AG20443 (cell line): Measurements from ENCODE around the gene ANLN.
"Not testable (repeated sequence)": the region's sequence is repeated elsewhere in the genome, so short reads cannot be mapped to it uniquely, and the experiment has no call there.

Source experiments
- DNase-seq: peaks from one replicate; pipeline ENCODE4 v3.0.0; 2012; ENCODE audit warnings: low spot score, mixed read lengths

The ANLN gene

DNA sequence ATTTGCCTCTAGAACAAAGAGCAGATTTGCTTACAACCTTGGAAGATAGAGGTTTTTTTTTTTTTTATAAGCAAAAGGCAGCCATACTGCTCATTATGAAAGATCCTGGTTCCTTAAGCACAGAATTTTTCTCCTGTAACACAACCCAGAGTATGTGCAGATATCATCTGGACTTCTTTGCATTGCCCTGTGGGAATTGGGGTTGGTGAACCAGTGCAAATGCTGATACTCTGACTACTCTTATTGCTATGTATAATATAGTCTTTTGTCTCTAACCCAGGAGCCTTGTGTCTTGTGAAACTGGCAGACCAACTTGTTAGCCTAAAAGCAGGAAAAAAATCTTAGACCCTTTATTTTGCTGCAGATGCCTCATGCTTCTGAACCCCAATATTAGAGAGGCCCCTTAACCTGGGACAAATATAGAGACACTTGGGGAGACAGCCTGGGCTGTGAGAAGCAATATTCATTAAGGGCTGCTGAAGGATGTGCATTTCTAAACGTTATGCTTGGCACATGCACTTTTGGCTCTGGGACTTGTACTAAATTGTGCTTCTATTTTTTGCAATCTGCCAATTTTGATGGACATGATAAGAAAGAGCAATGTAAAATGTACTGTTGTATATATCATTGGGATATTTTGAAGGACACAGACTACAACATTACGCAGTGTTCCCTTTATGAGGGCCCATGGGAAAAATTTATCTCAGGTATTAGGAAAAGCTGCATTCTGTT, 78.9 kb downstream of the ANLN start:
- DNase-seq = no peak

GRCh38 chr7:36469236-36469635, 79.6 kb downstream of the ANLN start:
- DNase-seq = no peak

- DNase-seq = no peak
Observed at GRCh38 chr7:36472141-36472729, 82.6 kb downstream of the ANLN start.

DNA sequence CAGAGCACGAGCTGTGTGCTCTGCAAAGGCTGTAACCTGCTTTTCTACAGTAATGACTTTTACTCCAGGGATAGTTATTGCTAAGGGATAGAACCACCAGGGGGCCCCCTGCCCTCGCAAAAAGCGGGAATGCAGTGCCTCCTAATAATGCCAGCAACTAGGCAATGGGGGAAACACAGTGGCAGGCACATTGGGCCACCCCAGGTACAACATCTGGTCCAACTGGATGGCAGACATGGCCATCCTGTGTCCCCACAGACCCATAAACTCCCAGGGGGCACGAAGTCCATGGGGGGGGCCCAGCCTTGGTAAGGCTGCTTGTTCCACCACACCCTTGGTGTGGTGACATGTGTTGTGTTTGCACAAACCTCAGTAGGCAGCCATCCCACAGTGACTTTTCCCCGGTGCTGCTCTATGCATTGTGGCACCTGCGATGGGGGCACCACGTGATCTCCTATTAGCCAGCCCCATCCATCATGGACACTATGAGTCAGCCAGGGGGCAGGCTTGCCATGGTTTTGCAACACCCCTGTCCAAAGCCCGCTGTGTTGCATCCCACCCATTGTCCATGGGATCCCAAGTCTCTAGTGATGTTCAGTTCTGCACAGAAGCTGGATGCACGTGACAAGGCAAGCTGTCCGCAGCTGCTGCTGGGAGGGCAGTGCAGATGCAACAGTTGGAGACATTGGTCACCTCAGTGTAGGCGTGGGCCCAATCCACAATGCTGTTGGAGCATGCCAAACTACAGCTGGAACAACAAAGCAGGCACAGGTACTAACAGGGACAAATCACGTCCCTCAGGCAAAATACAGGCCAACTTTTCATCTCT, 84.0 kb downstream of the ANLN start:
- DNase-seq = peak; percentile 33

- DNase-seq = no peak
Observed at GRCh38 chr7:36474283-36475010, 84.8 kb downstream of the ANLN start.

DNA sequence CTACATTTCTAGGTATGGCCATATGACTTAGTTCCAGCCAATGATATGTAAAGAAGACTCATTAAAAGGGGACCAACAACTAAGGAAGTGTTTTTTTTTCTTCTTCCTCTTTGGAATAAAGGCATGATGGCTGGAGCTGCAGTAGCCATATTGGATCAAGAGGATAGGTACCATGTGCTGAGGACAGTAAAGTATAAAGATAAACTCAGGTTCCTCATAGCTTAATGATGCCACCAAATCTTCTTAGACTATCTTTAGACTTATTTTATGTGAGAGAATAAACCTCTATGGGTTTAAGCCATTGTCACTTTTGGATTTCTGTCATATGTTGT, 85.3 kb downstream of the ANLN start:
- no peak for DNase-seq

GRCh38 chr7:36475381-36475780, 85.7 kb downstream of the ANLN start:
- DNase-seq = no peak

DNA sequence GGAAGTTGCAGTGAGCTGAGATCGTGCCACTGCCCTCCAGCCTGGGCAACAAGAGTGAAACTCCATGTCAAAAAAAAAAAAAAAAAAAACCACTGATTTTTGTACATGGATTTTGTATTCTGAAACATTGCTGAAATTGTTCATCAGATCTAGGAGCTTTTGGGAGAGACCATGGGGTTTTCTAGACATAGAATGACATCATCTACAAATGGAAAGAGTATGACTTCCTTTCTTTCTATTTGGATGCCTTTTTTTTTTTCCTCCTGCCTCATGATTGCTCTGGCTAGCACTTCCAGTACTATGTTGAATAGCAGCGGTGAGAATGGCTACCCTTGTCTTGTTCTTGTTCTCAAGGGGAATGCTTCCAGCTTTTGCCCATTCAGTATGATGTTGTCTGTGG, 89.1 kb downstream of the ANLN start:
- DNase-seq = no peak

- DNase-seq = not testable (repeated sequence)
Observed at GRCh38 chr7:36483853-36484252, 94.2 kb downstream of the ANLN start.

DNA sequence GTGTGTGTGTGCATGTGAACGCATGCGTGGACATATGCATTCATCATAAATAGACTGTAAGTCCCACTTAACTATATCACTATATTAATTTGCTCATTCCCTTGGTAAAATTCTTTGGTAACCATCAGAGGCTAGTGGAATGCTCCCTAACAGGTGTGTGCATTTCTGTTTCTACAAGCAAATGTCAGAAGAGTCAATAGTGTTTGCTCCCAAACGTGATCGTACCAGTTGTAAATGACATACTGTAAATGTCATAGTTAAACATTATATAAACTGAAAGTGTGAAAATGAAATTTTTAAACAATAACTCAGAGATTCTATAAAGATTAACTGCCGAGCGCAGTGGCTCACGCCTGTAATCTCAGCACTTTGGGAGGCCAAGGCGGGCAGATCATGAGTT, 94.6 kb downstream of the ANLN start:
- no peak for DNase-seq

- no peak for DNase-seq
Observed at GRCh38 chr7:36486336-36486735, 96.7 kb downstream of the ANLN start.

GRCh38 chr7:36487756-36488336, 98.2 kb downstream of the ANLN start:
- DNase-seq = peak; percentile 41

DNA sequence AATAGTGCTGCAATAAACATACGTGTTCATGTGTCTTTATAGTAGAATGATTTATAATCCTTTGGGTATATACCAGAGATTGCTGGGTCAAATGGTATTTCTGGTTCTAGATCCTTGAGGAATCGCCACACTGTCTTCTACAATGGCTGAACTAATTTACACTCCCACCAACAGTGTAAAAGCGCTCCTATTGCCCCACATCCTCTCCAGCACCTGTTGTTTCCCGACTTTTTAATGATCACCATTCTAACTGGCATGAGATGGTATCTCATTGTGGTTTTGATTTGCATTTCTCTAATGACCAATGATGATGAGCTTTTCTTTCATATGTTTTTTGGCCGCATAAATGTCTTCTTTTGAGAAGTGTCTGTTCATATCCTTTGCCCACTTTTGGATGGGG, 99.0 kb downstream of the ANLN start:
- DNase-seq = not testable (repeated sequence)

- no peak for DNase-seq
Observed at GRCh38 chr7:36490419-36490830, 100.8 kb downstream of the ANLN start.

DNA sequence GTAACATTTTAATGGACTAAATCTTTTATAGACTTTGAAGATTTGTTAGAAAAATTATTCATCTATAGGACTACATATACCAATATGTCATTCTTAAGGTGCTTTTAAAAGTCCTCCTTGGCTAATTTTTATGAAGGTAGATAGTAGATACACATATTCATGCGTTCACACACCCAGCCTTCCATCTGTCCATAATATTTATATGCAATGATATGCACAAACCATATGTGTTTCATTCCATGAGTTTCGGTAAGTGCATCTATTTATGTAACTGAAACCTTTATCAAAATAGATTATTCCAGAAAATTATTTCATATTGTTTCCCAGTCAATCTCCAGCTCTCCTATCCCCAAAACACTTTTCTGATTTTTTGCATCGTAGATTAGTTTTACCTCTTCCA, 101.7 kb downstream of the ANLN start:
- DNase-seq = no peak

DNA sequence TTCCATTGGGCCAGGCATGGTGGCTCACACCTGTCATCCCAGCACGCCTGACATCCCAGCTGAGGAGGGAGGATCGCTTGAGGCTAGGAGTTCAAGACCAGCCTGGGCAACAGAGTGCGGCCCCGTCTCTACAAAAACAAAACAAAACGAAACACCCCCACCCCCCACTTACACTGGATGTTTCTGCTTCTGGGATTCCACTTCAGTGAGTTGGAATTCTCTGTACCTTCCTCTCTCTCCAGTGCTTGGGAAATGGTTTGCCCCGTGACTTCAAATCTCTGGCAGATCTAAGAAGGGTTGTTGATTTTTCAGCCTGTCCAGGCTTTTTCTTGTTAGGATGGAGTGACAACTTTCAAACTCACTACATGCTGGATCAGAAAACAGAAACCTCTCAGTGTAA, 106.9 kb downstream of the ANLN start:
- DNase-seq = no peak

DNA sequence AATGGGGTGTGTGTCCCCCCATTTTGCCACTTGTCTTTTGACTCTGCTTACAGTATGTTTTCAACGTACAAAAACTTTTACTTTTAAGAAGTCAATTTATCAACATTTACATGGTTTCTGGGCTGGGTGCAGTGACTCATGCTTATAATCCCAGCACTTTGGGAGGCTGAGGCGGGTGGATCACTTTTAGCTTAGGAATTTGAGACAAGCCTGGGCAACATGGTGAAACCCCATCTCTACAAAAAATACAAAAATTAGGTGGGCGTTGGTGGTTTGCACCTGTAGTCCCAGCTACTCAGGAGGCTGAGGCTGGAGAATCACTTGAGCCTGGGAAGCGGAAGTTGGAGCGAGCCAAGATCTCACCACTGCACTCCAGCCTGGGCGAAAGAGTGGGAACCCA, 107.5 kb downstream of the ANLN start:
- not testable (repeated sequence) for DNase-seq

- no peak for DNase-seq
Observed at GRCh38 chr7:36497775-36498174, 108.1 kb downstream of the ANLN start.
